GM12892 (cell line): Measurements from ENCODE around the gene TBC1D9B.

ENCODE experiments used
- DNase-seq: peaks from one replicate; pipeline ENCODE4 v3.0.0; 2011; ENCODE audit not compliant: insufficient read length
- FAIRE-seq: peaks from 2 replicates; lab custom pipeline; 2011; peaks lifted over from hg19 to GRCh38; lab: Jason Lieb, UNC
- POLR2A ChIP-seq: IDR thresholded peaks from 2 replicates; pipeline ENCODE4 v1.6.1; 2011; ENCODE audit warnings: low read depth, low read length, control low read depth
- POLR2AphosphoS5 ChIP-seq: IDR thresholded peaks from 2 replicates; pipeline ENCODE4 v1.6.1; 2011; ENCODE audit warnings: low read depth, low read length, control low read depth
- TAF1 ChIP-seq: IDR thresholded peaks from 2 replicates; pipeline ENCODE4 v1.6.1; 2011; ENCODE audit warnings: low read depth, mild to moderate bottlenecking, control low read depth, low read length, borderline replicate concordance

Gene TBC1D9B

GRCh38 chr5:179919487-179920060 lies 11.9 kb upstream of the TBC1D9B start:
- TF ChIP-seq POLR2A (no peak), POLR2AphosphoS5 (no peak), TAF1 (no peak)
- DNase-seq (no peak), FAIRE-seq (no peak)

GRCh38 chr5:179918742-179919486 lies 11.2 kb upstream of the TBC1D9B start:
- no peak for FAIRE-seq
- TF ChIP-seq POLR2A (no peak), TAF1 (no peak), POLR2AphosphoS5 (no peak)
- no peak for DNase-seq

DNA sequence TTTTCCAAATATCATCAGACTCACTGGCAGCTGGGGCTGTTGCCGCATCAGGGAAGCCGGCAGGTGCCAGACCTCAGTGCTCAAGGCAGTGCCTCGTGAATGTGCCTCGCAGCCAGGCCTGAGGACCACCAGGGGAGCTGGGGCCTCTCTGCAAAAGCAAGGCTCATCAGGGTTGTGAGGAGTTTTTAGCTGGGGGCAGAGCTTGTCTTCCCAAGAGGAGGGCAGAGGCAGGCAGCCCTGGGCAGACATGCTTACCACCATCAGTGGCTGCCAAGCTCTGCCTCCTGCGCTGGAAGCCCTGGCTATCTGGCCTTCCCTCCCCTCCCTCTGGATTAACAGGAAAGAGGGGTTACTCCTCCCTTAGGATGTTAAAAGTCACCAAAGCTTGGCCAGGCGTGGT lies 8.8 kb upstream of the TBC1D9B start:
- DNase-seq, result no peak
- TF ChIP-seq TAF1, result no peak
- TF ChIP-seq POLR2AphosphoS5, result no peak
- TF ChIP-seq POLR2A, result no peak
- no peak for FAIRE-seq

- no peak for TF ChIP-seq TAF1
- TF ChIP-seq POLR2A, result no peak
- TF ChIP-seq POLR2AphosphoS5, result no peak
- DNase-seq (no peak), FAIRE-seq (no peak)
Measured at GRCh38 chr5:179915406-179915935, 7.8 kb upstream of the TBC1D9B start.

- DNase-seq (no peak), FAIRE-seq (peak; percentile 27)
Measured at GRCh38 chr5:179914032-179914755, 6.5 kb upstream of the TBC1D9B start.

DNA sequence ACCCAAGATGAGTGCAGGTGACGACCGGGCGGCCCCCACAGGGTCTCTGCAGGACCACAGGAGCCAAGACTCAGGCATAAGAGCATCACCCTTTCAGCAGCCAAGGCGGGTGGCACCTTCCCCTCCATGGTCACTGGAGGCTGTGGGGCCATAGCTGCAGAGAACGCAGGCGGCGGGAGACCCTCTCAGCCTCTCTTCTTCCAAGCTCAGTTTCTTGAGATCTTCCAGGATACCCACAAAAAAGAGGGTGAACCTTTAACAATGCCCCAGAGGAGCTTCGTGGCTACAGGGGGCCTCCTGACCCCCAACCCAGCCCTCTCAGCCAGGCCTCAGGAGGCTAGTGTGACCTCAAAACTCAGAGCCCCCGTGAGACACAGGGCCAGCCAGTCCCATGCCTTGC lies 5.8 kb upstream of the TBC1D9B start:
- TF ChIP-seq POLR2AphosphoS5 (no peak), POLR2A (no peak), TAF1 (no peak)
- FAIRE-seq, result no peak
- no peak for DNase-seq

More at GRCh38 chr5:179914032-179914755, 6.5 kb upstream of the TBC1D9B start:
- TF ChIP-seq POLR2AphosphoS5, result no peak
- TF ChIP-seq TAF1, result no peak
- TF ChIP-seq POLR2A, result no peak

DNA sequence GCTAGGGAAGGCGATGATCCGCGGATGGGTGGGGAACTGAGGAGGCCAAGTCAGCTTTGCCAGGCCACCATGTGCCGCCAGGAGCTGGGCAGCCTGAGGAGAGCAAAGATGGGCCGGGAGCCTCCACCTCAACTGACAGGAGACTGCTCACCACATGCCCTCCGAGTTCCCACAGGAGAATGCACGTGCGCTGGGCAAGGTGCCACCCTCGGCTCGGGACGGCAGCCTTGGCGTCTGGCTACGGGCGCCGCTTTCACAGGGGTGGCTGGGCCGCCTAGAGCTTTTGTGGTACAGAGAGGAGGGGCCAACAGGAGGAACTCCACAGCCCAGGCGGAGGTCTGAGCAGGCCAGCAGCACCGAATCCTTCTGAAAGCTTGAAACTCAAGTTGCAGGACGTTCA lies 5.3 kb upstream of the TBC1D9B start:
- TF ChIP-seq POLR2AphosphoS5 (no peak), POLR2A (no peak), TAF1 (no peak)
- DNase-seq (no peak), FAIRE-seq (no peak)

GRCh38 chr5:179912386-179912785 lies 4.7 kb upstream of the TBC1D9B start:
- no peak for TF ChIP-seq POLR2AphosphoS5
- TF ChIP-seq TAF1, result no peak
- TF ChIP-seq POLR2A, result no peak
- no peak for FAIRE-seq
- DNase-seq, result no peak

DNA sequence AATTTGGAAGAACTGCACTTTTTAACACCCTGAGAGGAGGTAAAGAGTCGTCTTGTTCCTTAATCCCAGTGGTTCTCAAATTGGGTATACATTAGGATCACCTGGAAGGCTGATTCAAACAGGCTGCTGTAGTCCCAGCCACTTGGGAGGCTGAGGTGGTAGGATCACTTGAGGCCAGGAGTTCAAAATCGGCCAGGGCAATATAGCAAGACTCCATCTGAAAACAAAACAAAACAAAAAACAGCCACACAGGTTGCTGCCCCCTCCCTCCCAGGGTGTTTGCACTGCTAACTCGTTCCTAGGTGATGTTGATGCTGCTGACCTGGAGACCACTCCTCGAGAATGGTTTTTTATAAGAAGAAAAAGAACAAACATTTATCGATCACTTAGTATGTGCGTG lies 1.5 kb upstream of the TBC1D9B start:
- DNase-seq (no peak), FAIRE-seq (no peak)
- TF ChIP-seq TAF1, result no peak
- no peak for TF ChIP-seq POLR2AphosphoS5
- no peak for TF ChIP-seq POLR2A

DNA sequence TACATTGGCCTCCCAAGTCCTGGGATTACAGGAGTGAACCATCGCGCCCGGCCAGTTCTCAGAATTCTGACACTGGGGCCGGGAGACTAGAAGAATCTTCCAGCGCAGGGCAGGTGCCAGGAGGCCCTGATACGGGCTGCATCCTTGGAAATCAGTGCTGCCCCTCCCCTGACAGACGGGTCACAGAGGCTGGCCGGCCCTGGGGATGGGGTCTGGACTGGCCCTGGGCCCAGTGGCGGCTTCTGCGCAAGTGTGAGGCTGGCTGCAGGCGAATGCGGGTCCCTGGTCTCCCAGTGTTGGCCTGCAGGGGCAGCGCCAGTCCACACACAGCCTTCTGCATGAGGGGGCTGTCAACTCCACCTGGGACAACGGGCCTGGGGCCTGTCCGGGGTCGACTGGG lies 831 bp upstream of the TBC1D9B start:
- FAIRE-seq, result no peak
- no peak for DNase-seq
- TF ChIP-seq TAF1 (no peak), POLR2A (no peak)

- FAIRE-seq, result peak; percentile 67
- DNase-seq, result no peak
- TF ChIP-seq POLR2A (no peak), TAF1 (no peak), POLR2AphosphoS5 (no peak)
Measured at GRCh38 chr5:179906795-179907555, 722 bp downstream of the TBC1D9B start.
